HG03575 (cell line): ENCODE measurements around the gene ATP6V1A.

ENCODE experiments used
- ATAC-seq: cut with Tn5 transposase; IDR thresholded peaks from one replicate; pipeline ENCODE4 v1.9.1; 2021; ENCODE audit not compliant: unreplicated experiment, insufficient number of reproducible peaks, low FRiP score; ENCODE audit errors: extremely low read depth

The ATP6V1A gene

DNA sequence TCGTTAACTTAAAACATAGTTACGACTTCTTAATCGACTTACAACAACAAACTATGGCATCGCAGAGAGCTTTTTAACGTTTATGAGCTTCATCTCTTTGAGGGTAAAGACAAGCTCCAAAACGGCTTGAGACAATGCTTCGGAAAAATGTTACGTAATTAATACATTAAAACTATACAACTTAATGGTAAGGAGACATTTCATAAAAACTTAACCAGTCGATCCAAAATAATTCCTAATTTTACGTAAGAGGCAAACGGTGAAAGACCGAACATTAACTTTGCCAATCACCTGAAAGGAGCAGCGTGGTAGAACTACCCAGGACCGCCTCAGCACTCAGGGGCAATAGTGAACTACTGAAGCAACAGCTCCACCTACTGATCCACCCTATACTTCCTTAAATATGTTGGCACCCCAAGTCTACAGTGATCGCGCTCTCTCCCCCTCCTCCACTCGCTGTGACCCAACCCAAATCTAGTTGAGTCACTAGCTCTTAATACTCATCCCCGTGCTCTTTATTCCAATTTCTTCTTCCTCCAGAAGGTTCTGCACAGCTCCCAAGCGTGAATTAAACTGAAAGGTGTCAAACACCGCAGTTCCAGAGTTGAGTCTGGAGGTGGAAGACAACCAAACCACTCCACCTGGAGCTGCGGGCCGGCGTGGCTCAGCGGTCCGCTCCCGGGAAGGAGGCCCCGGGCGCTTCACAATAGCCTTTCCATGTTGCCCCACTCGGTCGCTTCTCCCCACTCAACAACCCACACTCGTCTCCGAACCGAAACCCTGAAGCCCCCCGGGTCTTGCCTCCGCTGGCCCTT is 1.7 kb upstream of the ATP6V1A start:
- peak; percentile 41 for ATAC-seq

DNA sequence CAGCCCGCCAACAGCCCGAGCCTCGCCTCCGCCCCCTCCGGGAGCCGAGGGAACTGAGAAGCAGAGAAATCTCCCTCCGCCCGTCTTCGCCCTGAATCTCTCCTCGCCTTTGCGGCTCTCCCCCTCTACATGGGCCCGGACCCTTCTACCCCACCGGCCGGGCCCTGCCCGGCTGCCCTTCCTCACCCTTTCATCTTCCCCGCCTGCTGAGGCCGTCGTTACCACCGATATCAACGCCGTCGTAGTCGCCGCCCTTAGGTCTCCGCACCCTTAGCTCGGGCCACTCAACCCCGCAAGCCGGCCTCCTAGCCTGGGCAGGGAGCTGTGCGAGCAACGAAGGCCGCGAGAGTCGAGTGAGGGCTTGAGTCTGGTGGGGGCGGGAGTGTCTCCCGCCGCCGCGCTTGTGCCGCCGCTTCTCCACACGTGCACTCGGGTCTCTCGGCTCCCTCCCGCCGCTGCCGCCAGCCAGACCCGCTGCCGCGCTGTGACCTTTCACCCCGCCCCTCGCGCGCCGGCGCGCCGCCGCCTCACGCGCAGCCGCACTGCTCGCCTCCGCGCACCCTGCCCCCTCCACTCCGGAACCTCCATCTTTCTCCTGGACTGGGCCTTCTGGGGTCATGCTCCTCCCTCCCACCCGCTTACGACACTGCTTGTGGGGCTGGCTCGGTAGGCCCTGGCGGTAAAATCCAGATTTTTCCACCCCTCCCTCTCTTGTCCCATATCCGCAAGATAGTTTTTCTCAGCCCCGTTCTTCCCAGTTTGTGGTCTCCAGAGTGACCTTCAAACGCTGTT is 883 bp upstream of the ATP6V1A start, which contains the start of gene NAA50:
TSS of gene NAA50 (minus strand) at position 494 of the 792 bp plus-strand sequence. CDS start at position 194, 300 bp downstream.
- no peak for ATAC-seq

DNA sequence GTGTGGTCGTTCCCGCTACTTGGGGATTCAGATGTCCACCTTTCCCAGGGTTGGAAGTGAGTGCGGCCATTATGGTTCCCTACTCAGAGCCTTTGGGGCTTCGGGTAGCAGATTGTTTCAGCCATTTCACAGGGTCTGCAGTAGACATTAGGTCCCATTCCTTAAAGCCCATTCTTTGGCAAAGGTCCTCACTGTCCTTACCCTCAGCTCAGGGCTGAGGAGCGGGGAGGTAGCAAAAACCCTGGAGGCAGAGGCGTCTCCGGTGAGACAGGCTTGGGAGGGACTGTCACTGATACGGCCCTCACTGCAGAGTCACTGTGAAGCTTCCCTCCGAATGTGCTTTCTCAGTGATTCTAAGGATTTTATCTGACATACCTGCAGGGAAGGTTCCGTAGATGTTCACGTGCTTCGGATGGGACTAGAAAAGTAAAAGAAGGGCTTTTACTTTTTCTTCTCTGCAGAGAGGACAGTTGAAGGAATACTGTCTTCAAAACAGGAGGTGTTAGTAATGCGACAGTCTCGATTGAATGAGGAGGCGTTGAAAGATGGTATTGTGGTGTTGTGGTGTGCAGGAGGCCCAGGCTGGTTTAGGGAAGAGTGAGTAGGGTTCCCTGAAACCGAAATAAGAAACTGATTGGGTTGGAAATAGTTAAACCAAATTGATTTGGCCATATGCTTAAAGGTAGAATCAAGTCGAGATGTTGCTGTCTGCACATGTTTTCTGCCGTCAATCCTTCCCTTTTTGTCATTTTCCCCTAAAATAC is 630 bp downstream of the ATP6V1A start:
- ATAC-seq: no peak

DNA sequence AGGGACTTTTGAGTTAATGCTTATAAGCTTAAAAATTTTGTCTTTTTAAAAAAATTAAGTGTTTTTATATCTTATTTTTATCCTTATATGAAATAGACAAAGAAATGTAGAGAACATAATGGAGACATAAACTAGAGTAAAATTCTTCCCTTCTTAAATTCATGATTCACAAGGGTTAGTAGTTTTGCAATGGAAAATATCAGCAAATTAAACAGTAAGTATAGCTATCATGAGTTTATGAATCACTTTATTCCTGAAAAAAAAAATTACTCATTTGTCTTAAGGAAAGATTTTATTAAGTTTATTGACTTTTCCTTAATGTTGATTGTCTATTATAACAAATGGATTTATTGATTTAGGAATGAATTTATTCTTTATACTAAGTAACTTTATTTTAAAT is 4.3 kb downstream of the ATP6V1A start:
- ATAC-seq: no peak

DNA sequence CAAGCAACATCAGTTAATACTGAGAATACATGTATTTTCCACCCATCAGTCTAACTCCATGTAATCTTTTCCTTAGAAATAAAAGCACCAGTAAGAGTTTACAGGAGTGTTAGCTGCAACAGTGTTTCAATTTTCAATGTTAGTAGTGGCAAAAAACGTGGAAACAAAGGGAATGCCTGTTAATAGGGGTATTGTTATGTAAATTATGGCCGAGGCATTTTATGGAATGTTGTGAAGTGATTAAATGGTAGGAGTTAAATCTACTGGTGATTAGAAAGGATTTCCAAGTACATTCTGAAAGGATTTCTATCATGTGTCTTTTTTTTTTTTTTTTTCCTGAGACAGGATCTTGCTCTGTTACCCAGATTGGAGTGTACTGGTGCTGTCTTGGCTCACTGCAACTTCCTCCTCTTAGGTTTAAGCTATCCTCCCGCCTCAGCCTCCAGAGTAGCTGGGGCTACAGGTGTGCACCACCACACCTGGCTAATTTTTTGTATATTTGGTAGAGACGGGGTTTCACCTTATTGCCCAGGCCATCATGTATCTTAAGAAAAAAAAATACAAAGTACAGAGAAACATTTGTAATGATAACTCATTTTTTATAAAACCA is 6.6 kb downstream of the ATP6V1A start:
- ATAC-seq: no peak

DNA sequence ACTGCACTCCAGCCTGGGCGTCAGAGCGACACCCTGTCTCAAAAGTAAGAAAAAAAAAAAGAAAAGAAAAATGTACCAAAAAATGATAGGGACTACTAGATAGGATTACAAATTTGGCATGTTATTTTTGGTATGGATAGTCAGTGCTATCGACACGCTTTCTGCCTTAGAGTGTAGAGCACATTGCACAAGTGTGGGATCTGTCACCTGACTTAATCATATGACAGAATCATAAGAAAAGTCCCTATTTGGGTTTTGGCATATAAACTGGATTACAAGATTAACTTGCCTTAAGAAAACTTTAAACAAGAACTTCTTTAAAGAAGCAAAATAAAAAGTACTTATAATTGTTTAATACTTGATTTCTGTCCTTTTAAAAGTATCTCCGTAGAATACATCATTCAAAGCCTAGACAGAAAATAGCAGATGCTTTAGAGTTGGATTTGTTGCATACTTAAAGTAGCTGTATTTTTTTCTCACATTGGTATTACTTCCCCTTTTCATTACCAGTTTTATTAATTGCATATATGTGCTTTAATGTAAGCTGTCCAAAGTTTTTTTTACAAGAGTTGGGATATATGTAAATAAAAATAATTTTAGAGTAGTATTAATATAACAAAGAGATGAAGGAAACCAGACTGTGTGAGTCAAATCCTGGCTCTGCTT is 7.8 kb downstream of the ATP6V1A start:
- no peak for ATAC-seq

DNA sequence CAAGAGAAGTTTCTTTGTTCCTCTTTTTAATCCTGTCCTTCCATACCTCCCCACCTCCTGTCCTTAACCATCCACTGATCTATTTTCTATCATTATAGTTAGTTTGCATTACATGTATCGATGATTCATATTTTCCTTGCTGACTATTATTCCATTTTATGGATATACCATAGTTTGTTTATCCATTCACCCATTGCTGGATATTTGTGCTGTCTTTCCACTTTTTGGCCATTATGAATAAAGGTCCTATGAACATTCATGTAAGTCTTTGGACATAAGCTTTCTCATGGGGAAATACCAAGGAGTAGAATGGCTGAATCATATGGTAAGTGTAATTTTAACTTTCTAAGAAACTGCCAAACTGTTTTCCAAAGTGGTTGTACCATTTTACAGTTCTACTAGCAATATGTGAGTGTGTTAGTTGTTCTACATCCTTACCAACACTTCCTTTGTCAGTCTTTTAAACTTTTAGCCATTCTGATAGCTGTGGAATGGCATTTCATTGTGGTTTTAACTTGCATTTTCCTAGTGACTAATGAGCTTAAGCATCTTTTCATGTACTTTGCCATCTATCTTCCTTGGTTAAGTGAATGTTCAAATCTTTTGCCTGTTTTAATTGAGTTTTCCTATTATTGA is 11.7 kb downstream of the ATP6V1A start:
- ATAC-seq: no peak

DNA sequence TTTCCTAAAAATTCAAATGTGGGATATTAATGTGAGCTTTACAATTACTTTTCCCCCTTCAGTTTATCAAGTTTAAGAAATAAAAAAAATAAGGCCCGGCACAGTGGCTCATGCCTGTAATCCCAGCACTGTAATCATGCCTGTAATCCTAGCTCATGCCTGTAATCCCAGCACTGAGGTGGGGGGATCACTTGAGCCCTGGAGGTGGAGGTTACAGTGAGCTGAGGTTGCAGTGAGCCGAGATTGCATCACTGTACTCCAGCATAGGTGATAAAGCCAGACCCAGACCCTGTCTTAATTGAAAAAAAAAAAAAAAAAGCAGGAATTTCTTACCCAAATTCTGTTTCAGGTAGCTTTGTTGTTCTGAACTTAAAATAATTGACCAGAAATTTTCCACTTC is 17.9 kb downstream of the ATP6V1A start:
- no peak for ATAC-seq

DNA sequence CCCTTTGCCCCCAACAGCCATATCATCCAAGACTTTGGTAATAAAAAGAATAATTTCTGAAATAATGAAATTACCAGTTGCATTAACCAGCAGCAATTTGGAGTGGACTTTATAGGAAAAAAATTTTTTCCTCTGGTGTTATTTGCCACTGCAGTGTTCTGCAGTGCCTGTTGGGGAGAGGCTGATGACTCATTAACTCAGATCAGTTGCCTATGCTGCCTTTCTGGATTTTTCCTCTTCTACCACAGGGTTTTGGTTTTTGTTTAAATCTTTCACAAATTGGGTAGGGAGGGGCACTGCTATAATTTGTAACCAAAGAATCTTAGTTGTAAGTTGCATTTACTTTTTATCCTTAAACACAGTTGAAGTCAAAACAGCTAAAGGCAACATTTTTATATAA is 22.7 kb downstream of the ATP6V1A start:
- ATAC-seq: no peak

DNA sequence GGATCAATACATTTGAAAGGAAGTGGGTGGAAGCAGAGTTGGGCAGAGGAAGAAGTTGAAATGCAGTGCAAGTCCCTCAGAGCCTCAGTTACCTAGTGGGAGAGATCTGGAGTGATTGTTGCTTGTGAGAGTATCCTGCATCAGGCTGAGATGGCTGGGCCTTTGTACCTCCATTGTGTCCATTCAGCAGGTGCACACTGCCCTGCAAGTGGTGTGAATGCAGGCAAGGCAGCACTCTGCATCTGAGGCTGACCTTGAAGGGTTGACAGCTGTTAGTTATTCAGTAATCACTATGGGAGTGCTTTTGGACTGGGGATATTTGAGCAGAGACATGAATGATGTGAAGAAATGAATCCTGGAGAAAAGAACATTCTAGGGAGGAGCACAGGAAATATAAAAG is 25.2 kb downstream of the ATP6V1A start:
- no peak for ATAC-seq

DNA sequence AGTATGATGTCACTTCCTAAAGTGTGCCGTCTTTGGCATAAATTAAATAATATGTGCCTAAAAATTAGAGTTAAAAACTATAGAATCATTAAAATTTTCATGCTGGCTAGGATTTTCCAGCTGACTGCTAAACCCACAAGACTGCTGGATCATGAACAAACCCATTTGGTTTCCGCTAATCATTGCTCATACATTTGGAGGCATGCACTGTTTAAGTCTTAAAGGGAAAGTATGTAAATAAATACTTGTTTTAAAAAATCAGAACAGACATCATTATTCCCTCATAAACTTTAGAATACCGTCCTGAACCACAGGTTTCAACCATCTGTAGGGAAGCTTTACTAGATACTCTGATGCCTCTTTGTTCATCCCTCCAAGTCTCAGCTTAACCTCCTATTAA is 26.5 kb downstream of the ATP6V1A start:
- ATAC-seq: no peak

DNA sequence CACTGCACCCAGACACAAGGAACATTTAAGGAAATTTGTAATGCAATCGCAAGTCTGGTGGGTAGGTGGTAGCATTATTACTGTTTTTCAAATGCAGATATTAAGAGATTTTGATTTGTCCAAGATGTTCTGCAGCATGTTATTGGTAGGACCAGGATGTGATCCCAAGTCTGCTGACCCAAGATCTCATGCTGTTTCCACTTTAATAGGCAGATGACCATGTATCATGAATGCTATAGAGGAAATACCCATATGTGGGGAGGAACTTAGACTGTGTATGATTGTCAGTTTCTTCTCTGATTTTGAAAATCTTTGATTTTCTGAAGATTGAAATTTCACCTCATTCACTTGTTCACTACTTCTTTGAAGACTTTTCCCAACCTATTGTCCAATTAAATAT is 28.7 kb downstream of the ATP6V1A start:
- no peak for ATAC-seq

DNA sequence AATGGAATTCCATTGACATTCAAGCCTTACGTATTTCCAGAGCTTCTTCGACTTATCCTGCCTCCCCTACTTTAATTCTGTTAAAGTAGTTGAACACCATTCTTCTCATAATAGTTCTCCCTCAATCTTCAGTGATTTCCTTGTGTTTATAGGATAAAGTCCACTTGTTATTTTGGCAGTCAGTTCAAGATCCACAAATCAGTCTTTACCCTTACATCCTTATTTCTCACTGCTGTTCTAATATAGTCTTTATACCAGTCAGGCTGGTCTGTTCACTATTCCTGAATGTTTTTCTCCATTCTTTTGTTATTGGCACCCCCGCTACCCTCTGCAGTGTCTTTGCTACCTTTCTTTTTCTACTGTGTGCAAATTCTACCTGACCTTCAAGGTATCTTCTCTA is 29.7 kb downstream of the ATP6V1A start:
- no peak for ATAC-seq

DNA sequence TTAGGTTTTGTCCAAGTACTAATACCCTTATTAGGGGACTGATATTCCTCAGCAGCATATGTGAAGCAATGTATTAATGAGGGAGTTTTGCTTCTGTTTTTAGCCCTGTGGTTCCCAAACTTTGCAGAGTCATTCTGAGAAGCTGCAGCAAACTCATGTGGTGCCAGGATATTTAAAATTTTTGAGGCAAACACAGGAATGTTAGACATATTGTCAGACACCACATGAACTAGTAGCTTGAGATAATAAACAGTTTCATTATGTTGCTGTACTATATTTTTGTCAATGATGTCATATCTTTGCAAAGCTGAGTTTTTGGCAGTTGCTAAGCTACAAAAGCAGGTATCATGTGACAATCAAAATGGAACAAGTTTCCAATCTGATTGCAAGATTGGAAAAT is 36.6 kb downstream of the ATP6V1A start:
- ATAC-seq: no peak

DNA sequence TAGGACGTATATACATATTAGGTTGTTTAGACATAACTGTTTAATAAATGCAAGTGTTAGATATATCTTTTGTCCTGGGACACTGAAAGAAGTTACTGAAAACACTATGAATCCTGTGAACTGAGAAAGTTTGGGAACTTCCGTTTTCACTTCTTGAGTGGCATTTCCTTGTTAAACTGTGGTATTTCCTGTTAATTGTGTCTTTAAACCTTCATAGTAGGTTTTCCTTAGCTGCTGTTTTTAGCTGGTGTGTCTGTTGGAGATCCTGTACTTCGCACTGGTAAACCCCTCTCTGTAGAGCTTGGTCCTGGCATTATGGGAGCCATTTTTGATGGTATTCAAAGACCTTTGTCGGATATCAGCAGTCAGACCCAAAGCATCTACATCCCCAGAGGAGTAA is 37.1 kb downstream of the ATP6V1A start:
- no peak for ATAC-seq

DNA sequence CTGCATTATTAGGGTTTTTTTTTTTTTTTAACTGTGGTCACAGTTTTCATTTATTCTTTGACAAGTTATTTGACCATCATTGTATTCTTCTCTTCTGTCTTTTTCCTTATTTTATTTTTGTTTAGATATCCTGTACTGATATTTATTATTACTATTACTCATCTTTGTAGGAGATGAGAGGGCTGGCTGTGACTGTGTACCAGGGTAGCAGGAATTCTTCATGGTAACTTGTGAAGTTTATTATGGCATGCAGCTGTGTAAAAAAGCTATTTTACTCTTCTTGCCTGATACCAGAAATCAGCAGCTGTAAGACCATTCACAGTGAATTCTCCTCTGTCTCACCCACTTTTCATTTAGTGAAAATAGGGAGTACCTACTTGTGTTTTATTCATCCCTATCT is 44.5 kb downstream of the ATP6V1A start:
- ATAC-seq: no peak

DNA sequence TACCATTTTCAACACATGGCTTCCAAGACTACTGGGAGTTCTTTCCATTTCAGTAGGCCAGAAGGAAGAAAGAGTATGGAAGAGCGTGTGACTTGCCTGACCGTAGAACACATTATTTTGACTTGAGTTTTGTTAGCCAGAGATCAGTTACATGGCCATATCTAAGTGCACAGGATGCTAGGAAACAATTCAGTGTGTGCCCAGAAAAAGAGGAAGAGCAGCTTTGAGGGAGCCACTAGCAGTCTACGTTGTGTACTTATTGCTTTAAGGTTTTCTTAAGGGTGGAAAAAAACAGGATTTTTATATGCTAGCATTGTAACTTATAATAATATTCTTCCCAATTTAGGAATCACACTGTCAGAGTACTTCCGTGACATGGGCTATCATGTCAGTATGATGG is 47.7 kb downstream of the ATP6V1A start:
- no peak for ATAC-seq

DNA sequence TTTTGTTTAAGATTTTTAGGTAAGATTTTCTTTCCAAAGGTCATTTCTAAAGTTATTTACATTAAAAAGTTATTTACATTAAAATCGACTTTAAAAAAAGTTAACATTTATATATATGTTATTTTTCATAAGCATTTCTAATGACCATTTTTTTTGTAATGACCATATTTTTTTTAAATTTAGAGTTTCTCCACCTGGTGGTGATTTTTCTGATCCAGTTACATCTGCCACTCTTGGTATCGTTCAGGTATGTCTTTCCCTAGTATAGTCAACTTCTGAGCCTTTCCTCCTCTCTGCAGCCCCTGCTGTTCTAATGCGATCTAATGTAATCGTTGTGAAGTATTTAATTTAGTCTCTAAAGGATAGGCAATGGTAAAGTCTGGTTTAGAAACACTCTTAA is 48.9 kb downstream of the ATP6V1A start:
- ATAC-seq: no peak
